ENCODE measurements around the gene UBQLN4.

Gene UBQLN4

DNA sequence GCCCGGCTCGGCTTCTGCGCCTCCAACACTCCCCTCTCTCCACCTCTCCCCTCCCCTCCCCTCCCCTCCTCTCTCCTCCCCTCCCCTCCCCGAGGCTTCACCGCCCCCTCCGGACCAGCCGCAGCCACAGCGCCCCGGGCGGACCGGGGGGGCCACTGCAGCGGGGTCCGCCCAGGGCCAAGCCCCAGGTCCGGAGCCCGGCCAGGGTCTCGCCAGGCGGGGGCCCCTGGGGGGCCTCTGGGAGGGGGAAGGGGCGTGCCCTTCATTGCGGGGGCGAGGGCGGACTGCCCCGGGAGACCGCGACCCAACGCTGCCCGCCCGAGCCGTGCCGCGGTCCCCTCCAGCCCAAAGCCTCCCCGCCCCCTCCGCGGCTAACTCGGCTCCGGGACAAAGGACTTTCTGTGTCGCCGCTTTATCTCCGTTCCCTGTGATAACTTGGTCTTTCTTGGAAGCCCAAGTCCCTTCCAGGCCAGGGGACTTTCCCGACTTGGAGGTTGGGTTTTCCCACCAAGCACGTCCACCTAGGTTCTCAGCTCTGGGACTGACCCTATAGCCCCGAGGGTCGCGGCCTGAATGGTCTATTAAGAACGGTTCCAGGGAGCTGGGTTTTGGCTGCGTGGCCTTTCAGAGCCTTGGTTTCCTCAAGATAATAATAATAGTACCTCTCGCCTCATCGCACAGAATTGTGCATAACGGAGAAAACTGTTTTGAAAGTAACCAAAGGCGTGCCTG, at the start of gene UBQLN4:
Gene UBQLN4 (minus strand): TSS at position 31 of the 732 bp plus-strand sequence. CDS start 97 bp downstream, outside the sequence.
- TF ChIP-seq, protein P1, sequence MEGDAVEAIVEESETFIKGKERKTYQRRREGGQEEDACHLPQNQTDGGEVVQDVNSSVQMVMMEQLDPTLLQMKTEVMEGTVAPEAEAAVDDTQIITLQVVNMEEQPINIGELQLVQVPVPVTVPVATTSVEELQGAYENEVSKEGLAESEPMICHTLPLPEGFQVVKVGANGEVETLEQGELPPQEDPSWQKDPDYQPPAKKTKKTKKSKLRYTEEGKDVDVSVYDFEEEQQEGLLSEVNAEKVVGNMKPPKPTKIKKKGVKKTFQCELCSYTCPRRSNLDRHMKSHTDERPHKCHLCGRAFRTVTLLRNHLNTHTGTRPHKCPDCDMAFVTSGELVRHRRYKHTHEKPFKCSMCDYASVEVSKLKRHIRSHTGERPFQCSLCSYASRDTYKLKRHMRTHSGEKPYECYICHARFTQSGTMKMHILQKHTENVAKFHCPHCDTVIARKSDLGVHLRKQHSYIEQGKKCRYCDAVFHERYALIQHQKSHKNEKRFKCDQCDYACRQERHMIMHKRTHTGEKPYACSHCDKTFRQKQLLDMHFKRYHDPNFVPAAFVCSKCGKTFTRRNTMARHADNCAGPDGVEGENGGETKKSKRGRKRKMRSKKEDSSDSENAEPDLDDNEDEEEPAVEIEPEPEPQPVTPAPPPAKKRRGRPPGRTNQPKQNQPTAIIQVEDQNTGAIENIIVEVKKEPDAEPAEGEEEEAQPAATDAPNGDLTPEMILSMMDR (IDR thresholded peaks at IDR 0.05; ENCODE audit: insufficient read depth, missing control alignments), result peak; percentile 55
- FAIRE-seq (no peak), DNase-seq (ENCODE audit: insufficient read length, low spot score) (peak; percentile 88)

GRCh38 chr1:156102633-156103511, 49.3 kb upstream of the UBQLN4 start:
- FAIRE-seq, result no peak
- TF ChIP-seq, protein P1 (IDR thresholded peaks at IDR 0.05; ENCODE audit: insufficient read depth, missing control alignments), result no peak
- no peak for DNase-seq (ENCODE audit: insufficient read length, low spot score)

GRCh38 chr1:156101880-156102279, 48.3 kb upstream of the UBQLN4 start:
- no peak for FAIRE-seq
- TF ChIP-seq, protein P1 (IDR thresholded peaks at IDR 0.05; ENCODE audit: insufficient read depth, missing control alignments), result no peak
- DNase-seq (ENCODE audit: insufficient read length, low spot score), result no peak

DNA sequence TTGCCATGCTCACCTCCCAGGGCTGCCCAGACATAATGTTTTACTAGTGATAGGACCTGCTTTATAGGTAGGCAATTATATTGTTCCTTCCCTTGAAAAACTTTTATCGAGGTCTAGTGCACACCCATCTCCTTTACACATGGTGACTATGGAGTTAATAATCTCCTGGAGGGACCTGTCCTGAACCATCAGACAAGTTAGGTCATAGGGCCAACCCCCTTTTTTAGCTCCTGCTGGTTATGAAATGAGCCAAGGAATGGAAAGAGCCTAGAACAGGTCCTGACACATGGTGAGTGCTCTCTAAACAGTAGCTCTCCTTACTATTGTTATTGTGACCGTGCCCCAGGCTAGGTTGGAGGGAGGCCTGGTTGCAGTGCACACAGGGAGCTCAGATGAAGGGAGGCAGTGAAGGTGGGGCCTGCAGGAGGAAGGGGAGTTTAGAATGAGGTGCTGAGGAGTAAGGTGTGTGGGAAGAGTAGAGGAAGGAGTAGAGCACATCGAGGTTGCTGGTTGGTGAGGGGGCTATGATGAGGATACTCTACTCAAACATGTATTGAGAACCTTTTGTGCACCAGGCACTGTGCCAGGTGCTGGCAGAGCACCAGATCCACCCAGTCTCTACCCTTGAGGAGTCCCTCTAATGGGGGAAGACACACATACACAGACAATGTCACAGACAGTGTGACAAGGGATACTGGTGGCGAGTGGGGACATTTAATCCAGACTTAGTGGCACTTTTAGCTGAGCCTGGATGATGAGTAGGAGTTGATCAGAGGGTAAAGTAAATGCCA, 46.8 kb upstream of the UBQLN4 start:
- TF ChIP-seq, protein P1 (IDR thresholded peaks at IDR 0.05; ENCODE audit: insufficient read depth, missing control alignments), result no peak
- no peak for DNase-seq (ENCODE audit: insufficient read length, low spot score)
- FAIRE-seq, result no peak

GRCh38 chr1:156099282-156099681, 45.7 kb upstream of the UBQLN4 start:
- TF ChIP-seq, protein P1 (IDR thresholded peaks at IDR 0.05; ENCODE audit: insufficient read depth, missing control alignments), result no peak
- FAIRE-seq (no peak), DNase-seq (ENCODE audit: insufficient read length, low spot score) (no peak)

GRCh38 chr1:156098784-156099183, 45.2 kb upstream of the UBQLN4 start:
- TF ChIP-seq, protein P1 (IDR thresholded peaks at IDR 0.05; ENCODE audit: insufficient read depth, missing control alignments), result no peak
- DNase-seq (ENCODE audit: insufficient read length, low spot score) (no peak), FAIRE-seq (no peak)
